OCI-LY7 (cell line): ENCODE results near the gene WTAP. TPM values are rescaled to one million over a fixed set of nuclear protein-coding genes. Genes with fewer than 3 reads are reported as not detected.

Experiments used
- Bru-seq: library from RNA; stranded (reverse); fragments of 400-500 nt; gene quantifications from one replicate; lab custom pipeline; 2021; lab: Mats Ljungman, UMichigan
- BruChase-seq, 2 experiments: library from RNA; stranded (reverse); fragments of 400-500 nt; gene quantifications; one replicate each; lab custom pipeline; 2021; lab: Mats Ljungman, UMichigan
- BruUV-seq: library from RNA; stranded (reverse); fragments of 400-500 nt; replicated peaks from 2 replicates; lab custom pipeline; 2021; lab: Mats Ljungman, UMichigan
- CTCF ChIA-PET: fragments of 300-600 bp; sonication (Branson Sonifier 250); formaldehyde crosslinking; loops from one replicate; lab custom pipeline; 2022; ENCODE audit warnings: antibody characterized with exemption; ENCODE audit not compliant: unreplicated experiment; lab: Charles Lee
- POLR2A ChIA-PET: fragments of 300-600 bp; sonication (Branson Sonifier 250); formaldehyde crosslinking; loops from one replicate; lab custom pipeline; 2022; ENCODE audit warnings: antibody characterized with exemption; lab: Charles Lee
- DNase-seq: peaks from one replicate; pipeline ENCODE4 v3.0.0-alpha.2; 2015; ENCODE audit warnings: low spot score
- H2AFZ ChIP-seq: fragments of 200-600 bp; sonication (generic), shearing (Covaris generic); 2 replicates; pipeline ENCODE4 v1.6.1; 2014; ENCODE audit warnings: mild to moderate bottlenecking, antibody characterized with exemption, low read length, moderate library complexity
- H3K27ac ChIP-seq: fragments of 200-600 bp; sonication (generic); 2 replicates; pipeline ENCODE4 v1.5.1; 2014; ENCODE audit warnings: mixed run types, low read depth, mild to moderate bottlenecking, moderate library complexity, low read length, inconsistent platforms; ENCODE audit not compliant: poor library complexity, severe bottlenecking
- H3K36me3 ChIP-seq: fragments of 200-600 bp; sonication (generic); 2 replicates; pipeline ENCODE4 v1.6.1; 2014; ENCODE audit warnings: mild to moderate bottlenecking, antibody characterized with exemption, low read length, moderate library complexity, mixed read lengths; ENCODE audit not compliant: insufficient read depth
- H3K4me1 ChIP-seq: fragments of 200-600 bp; sonication (generic); 2 replicates; pipeline ENCODE4 v1.5.1; 2014; ENCODE audit warnings: mild to moderate bottlenecking, low read length; ENCODE audit not compliant: insufficient read depth, poor library complexity, severe bottlenecking
- H3K4me2 ChIP-seq: fragments of 200-600 bp; sonication (generic); 2 replicates; pipeline ENCODE4 v1.6.1; 2014; ENCODE audit warnings: mild to moderate bottlenecking, low read length
- H3K4me3 ChIP-seq: fragments of 200-600 bp; sonication (generic); 2 replicates; pipeline ENCODE4 v1.5.1; 2014; ENCODE audit warnings: mild to moderate bottlenecking, low read depth, low read length; ENCODE audit not compliant: poor library complexity, severe bottlenecking
- H3K79me2 ChIP-seq: fragments of 200-600 bp; sonication (generic); 2 replicates; pipeline ENCODE4 v1.6.1; 2016; ENCODE audit warnings: low read depth, mild to moderate bottlenecking, low read length, moderate library complexity, mixed read lengths; ENCODE audit not compliant: insufficient read depth
- H3K9me2 ChIP-seq: fragments of 200-600 bp; sonication (generic); 2 replicates; pipeline ENCODE4 v1.6.1; 2016; ENCODE audit warnings: mild to moderate bottlenecking, low read length, mixed read lengths; ENCODE audit not compliant: insufficient read depth
- H3K9me3 ChIP-seq: fragments of 200-600 bp; sonication (generic); 2 replicates; pipeline ENCODE4 v1.6.1; 2014; ENCODE audit warnings: mild to moderate bottlenecking, mixed run types, low read length, mixed read lengths
- H4K20me1 ChIP-seq: fragments of 200-600 bp; sonication (generic); 2 replicates; pipeline ENCODE4 v1.6.1; 2014; ENCODE audit warnings: mild to moderate bottlenecking, antibody characterized with exemption, low read length, moderate library complexity, mixed read lengths; ENCODE audit not compliant: insufficient read depth
- CTCF ChIP-seq: fragments of 200-600 bp; sonication (generic); conservative IDR thresholded peaks from 2 replicates; pipeline ENCODE4 v1.5.1; 2014; ENCODE audit warnings: mild to moderate bottlenecking, antibody characterized with exemption, low read length, moderate library complexity, mixed read lengths
- EZH2phosphoT487 ChIP-seq: fragments of 200-600 bp; sonication (generic); IDR thresholded peaks from 2 replicates; pipeline ENCODE4 v1.6.1; 2018; ENCODE audit warnings: low read depth, borderline replicate concordance, mild to moderate bottlenecking, mixed run types, antibody characterized with exemption, low read length, moderate library complexity, mixed read lengths
- intact Hi-C: fragments of 100-400 bp; cut with micrococcal nuclease; formaldehyde crosslinking; loops from one replicate; pipeline ENCODE4 v1.10.0; 2022; ENCODE audit not compliant: unreplicated experiment
- long read RNA-seq: library from polyadenylated mRNA; stranded (forward); transcript quantifications from one replicate; pipeline ENCODE4 v2.0.0, GENCODE V29; 2022
- total RNA-seq, 2 experiments: library from RNA; depleted of rRNA in 1 of 2; stranded (reverse); fragments of >200 nt in 1 of 2; shearing (Covaris generic) in 1 of 2; gene quantifications; 2 replicates each; pipeline ENCODE4 v1.2.3, GENCODE V29; 2014 to 2022

The WTAP gene
- 93.3 and 99.3 TPM in 2 replicates for total RNA-seq (2014; rRNA removed; shearing (Covaris generic))
- 115 and 117 TPM in 2 replicates for total RNA-seq (2022)
- Bru-seq, nascent RNA = percentile 97 among the genes with signal in this experiment
- percentile 90 among the genes with signal in this experiment for BruChase-seq, experiment 1, labeled RNA remaining after a 6-hour chase
- BruChase-seq, experiment 2, labeled RNA remaining after a 2-hour chase = percentile 97 among the genes with signal in this experiment
- long read RNA-seq, transcript WTAP-202 (8 exons, 3,656 nt) = minor isoform, 7 of 85 reads
- long read RNA-seq, transcript WTAP-206 (8 exons, 2,109 nt) = minor isoform, 19 of 85 reads
- long read RNA-seq, transcript WTAP-201 (6 exons, 1,622 nt) = major isoform, 34 of 85 reads
- long read RNA-seq, partial matches to known transcripts = 16 of 85 reads
- long read RNA-seq, other reads (novel, unspliced or antisense) = 5 of 85 reads

GRCh38 chr6:159726918-159727716 lies at the start of gene WTAP:
TSS of gene WTAP (plus strand) at chr6:159727506. CDS start at chr6:159736266, 8,760 bp downstream.
- DNase-seq = peak; percentile 98
- peak within 1 kb of the TSS; percentile 91 for H3K4me3 ChIP-seq
- peaks cover 70% of the 10 kb centered on the region for H3K36me3 ChIP-seq
- H3K4me2 ChIP-seq = peak within 1 kb of the TSS; percentile 95
- H3K9me3 ChIP-seq = no peaks in the 10 kb centered on the region
- peaks cover 39% of the 10 kb centered on the region for H3K4me1 ChIP-seq
- peaks cover 91% of the 10 kb centered on the region for H3K79me2 ChIP-seq
- CTCF ChIA-PET = interaction anchor here (0.6 to 1.0 kb wide), 5 partner anchors 10 to 241 kb away, joined by 4 to 7 read pairs (median 5); partner anchors contain the start of gene MRPL18
- H4K20me1 ChIP-seq = peaks cover 40% of the 10 kb centered on the region
- peak within 1 kb of the TSS; percentile 89 for H3K27ac ChIP-seq
- POLR2A ChIA-PET = interaction anchor here (0.6 to 4.9 kb wide), 23 partner anchors 8 to 255 kb away, joined by 3 to 48 read pairs (median 5); partner anchors contain the start of genes ACAT2, MRPL18, SOD2 and TCP1
- intact Hi-C loops = loop anchor here (1.0 to 10.0 kb wide), 4 partner anchors 34 to 922 kb away; partner anchors contain the start of genes ACAT2, SOD2 and TCP1
- H2AFZ ChIP-seq = peak within 1 kb of the TSS; percentile 80; the same call in 1 of the 2 replicates
- no TSS peak for BruUV-seq
- no peaks in the 10 kb centered on the region for H3K9me2 ChIP-seq
- TF ChIP-seq CTCF (no peak), EZH2phosphoT487 (no peak)

DNA sequence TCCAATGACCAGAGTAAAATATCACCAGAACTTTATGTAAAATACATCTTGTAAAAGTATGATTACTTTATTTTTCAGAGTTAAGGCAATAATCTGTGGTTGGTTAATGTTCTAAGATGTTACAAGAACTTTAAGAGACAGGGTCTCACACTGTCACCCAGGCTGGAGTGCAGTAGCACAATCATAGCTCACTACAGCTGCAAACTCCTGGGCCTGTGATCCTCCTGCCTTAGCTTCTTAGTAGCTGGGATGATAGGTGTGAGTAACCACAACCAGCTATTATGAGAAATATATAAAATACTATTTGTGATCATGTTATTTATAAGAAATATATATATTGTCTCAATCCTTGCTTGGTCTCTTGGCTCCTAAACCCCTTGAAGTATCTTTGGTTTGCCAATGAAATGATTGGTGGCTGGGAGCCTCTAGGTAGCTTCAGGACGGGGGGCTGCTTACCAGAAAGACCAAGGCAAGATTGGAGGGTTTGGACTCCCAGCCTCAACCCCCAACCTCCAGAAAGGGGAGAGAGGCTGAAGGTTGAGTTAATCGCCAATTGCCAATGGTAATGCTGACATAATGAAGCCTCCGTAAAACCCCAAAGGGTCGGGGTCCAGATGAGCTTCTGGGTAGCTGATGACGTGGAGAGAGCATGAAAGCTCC lies 49.7 kb upstream of the WTAP start:
- peaks cover 50% of the 10 kb centered on the region for H3K36me3 ChIP-seq
- H3K4me1 ChIP-seq = no peaks in the 10 kb centered on the region
- no peak overlapping the region for H3K4me2 ChIP-seq
- intact Hi-C loops = no loop called here
- H3K9me3 ChIP-seq = no peaks in the 10 kb centered on the region
- TF ChIP-seq CTCF (no peak), EZH2phosphoT487 (no peak)
- H2AFZ ChIP-seq = no peak overlapping the region
- CTCF ChIA-PET = no interaction called here
- H3K4me3 ChIP-seq = no peak overlapping the region
- BruUV-seq = no TSS peak
- H4K20me1 ChIP-seq = no peaks in the 10 kb centered on the region
- no peaks in the 10 kb centered on the region for H3K9me2 ChIP-seq
- H3K79me2 ChIP-seq = no peaks in the 10 kb centered on the region
- H3K27ac ChIP-seq = no peak overlapping the region
- POLR2A ChIA-PET = interaction anchor here (1.5 kb wide), 1 partner anchor 14 kb away, joined by 7 read pairs; no protein-coding TSS in a partner anchor
- DNase-seq = no peak
